Activated naive CD8-positive, alpha-beta T cell treated with anti-CD3 and anti-CD28 coated beads, Interleukin-2, amount 50 U/mL, for 16 hours (primary cell): ENCODE results near the gene RAP2B.
"Not testable (repeated sequence)": the region's sequence is repeated elsewhere in the genome, so short reads cannot be mapped to it uniquely, and the experiment has no call there.

Experiments
- DNase-seq: peaks from one replicate; pipeline ENCODE4 v3.0.0-alpha.2; 2020; ENCODE audit warnings: low read depth, low spot score

Gene RAP2B

GRCh38 chr3:153161714-153162512 is at the start of gene RAP2B:
Gene RAP2B, plus strand, starts transcription at chr3:153162226. Its CDS starts 468 bp downstream, at chr3:153162694.
- DNase-seq: peak; percentile 95

- DNase-seq: no peak
Measured at GRCh38 chr3:153113541-153113940, 48.5 kb upstream of the RAP2B start.

DNA sequence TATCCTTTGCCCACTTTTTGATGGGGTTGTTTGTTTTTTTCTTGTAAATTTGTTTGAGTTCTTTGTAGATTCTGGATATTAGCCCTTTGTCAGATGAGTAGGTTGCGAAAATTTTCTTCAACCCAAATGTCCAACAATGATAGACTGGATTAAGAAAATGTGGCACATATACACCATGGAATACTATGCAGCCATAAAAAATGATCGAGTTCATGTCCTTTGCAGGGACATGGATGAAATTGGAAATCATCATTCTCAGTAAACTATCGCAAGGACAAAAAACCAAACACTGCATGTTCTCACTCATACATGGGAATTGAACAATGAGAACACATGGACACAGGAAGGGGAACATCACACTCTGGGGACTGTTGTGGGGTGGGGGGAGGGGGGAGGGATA is 47.8 kb upstream of the RAP2B start:
- not testable (repeated sequence) for DNase-seq

DNA sequence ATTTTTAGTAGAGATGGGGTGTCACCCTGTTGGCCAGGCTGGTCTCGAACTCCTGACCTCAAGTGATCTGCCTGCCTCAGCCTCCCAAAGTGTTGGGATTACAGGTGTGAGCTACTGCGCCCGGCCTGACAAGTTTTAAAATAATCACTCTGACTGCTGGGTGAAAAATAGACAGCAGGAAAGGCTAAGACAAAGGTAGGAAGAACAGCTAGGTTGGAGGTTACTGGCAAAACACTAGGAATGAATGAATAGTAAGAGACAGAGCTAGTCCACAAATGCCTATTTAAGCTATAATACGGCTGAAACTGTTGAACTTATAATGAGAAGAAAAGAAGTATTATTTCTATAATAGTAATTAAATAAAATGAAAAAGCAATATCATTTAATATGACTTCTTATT is 46.7 kb upstream of the RAP2B start:
- DNase-seq: no peak

DNA sequence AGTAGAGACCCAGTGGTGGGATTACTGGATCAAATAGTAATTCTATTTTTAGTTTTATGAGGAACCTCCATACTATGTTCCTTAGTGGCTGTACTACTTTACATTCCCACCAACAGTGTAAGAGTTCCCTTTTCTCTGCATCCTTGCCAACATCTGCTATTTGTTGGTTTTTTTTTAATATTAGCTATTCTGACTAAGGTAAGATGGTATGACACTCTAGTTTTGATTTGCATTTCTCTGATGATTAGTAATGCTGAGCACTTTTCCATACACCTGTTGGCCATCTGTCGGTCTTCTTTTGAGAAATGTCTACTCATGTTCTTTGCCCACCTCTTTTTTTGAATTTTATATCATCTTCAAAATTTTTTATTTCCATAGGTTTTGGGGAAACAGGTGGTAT is 34.2 kb upstream of the RAP2B start:
- DNase-seq: no peak

DNA sequence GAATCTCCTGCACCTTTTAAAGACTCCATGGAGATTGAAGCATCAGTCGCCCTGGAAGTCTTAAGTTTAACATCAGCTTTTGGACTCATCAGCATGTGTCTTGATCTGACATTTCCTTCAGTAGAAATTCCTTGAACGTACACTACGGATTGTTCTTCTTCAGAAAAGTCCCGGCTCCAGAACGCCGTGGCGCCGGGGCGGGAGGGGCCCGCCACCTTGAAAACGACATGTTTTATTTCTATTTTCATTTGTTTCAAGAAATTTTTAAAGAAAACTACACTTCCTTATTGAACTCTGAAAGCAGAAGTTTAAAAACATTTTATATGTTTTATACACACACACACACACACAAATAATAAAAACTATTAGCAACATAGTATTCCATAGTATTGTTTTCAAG is 32.6 kb upstream of the RAP2B start:
- no peak for DNase-seq

- no peak for DNase-seq
Measured at GRCh38 chr3:153129866-153130265, 32.2 kb upstream of the RAP2B start.

- no peak for DNase-seq
Measured at GRCh38 chr3:153130312-153130977, 31.6 kb upstream of the RAP2B start.

DNA sequence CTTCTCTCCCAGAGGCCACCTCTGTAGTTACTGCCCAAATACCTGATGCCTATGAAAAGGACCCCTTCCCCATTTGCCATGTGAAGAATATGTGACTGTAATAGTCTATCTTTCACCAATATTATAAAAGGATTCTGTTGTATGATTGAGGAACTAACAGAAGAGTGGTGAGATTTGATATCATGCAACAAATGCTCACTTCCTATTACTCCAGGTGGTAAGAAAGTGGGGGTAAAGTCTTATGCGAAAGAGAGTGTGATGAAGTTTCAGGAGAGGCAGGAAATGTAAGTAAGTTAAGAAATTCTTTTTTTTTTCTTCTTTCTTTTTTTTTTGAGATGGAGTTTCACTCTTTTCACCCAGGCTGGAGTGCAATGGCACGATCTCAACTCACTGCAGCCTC is 24.4 kb upstream of the RAP2B start:
- DNase-seq: no peak

- DNase-seq: no peak
Measured at GRCh38 chr3:153138276-153139210, 23.5 kb upstream of the RAP2B start.

DNA sequence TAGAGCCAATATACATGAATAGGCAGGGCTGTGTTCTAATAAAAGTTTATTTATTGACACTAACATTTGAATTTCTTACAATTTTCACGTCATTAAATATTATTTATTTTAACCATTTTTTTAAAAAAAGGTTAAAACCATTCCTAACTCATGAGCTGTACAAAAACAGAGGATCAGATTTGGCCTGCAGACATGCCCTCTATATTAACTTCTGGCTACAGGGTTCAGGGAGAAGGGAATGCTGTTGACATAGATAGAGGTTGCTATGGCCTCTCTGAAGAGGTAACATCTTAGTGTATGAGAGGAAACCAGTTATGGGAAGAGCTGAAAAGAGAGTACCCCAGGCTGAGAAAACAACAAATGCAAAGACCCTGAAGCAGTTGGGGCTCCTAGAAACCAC is 19.1 kb upstream of the RAP2B start:
- DNase-seq: no peak

- DNase-seq: no peak
Measured at GRCh38 chr3:153144071-153144470, 18.0 kb upstream of the RAP2B start.

DNA sequence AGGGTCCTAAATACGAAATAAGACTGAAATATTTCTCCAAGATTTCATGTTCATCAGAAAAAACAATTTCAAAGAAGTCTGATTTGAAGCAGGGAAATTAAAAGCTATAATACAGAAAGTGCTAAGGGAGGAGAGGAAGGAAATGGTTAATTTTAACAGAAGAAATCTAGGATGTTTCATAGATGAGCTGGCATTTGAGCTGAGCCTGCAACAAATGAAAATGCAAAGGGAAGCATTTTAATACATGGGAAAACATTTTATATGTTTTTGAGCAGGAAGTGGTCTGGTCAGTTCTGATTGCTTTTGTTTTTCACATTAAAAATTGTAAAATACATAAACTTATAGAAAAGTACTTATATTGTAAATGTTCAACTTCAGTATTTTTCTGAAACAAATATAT is 17.2 kb upstream of the RAP2B start:
- DNase-seq: no peak

DNA sequence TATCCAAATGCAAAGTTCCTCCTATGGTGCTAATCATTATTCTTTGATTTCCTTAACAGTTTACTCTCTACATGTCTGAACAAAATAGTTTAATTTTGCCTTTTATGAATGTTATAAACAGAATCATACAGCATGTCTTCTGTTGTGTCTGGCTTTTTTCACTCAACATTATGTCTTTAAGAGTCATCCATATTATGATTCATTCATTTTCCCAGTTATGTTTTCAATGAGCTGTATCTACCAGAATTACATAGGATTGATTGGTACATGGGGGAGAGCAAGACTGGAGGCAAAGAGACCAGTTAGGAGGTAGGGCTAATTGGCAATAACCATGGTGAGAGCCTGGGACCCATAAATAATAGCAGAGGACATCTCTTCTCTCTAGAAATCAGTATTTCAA is 16.6 kb upstream of the RAP2B start:
- no peak for DNase-seq

DNA sequence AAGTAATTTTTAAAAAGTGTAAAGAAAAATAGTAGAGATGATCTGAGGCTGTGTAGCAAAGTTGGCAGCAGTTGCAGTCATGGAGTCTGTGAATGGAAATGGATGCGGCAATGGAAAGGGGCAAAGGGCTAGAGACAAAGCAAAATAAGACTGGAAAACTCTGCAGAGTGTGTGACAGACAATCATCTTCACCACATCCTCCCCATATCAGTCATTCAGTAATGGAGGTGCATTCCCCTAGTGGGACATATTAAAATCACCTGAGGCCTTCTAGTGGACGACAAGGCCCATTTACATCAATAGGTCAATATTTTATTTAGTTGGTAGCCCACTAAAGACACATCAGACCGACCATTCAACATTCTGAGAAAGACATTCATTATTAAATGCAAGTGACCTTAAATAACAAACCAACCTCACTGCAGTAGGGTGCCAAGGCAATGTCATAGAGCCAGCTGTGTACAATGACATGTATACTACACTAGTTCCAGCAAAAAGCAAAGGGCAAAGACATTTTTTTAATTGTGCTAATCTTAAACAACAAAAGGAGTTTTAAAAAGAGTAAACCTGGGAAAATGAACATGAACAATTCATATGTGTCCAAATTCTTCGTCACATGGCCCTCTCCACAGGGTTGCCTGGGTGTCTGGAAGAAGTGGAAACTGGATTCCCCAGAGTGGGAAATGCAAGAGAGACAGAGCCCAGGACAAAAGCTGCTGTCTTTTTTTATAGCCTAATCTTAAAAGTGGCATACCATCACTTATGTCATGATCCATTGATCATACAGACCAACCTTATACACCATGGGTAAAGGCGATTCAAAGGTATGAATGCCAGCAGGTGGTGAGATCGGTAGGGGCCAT is 15.6 kb upstream of the RAP2B start:
- DNase-seq: no peak

DNA sequence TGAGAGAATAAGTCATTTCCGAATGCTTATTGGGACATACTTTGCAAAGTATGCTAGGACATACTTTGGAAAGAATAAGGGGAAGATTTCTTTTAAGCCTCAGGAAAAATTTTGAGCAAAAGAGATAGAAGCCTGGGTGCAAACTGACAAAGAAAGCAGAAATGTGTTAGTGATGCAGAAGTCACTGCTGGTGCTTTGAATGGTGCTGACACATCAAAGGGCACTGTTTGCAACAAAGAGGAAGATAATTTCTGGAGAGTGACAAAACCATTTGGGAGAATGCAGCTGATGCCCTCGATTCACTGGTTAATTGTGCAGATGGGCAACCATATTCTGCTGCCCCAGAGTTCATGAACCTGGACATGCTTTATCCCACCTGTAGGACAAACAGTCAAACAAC is 11.0 kb upstream of the RAP2B start:
- DNase-seq: no peak

DNA sequence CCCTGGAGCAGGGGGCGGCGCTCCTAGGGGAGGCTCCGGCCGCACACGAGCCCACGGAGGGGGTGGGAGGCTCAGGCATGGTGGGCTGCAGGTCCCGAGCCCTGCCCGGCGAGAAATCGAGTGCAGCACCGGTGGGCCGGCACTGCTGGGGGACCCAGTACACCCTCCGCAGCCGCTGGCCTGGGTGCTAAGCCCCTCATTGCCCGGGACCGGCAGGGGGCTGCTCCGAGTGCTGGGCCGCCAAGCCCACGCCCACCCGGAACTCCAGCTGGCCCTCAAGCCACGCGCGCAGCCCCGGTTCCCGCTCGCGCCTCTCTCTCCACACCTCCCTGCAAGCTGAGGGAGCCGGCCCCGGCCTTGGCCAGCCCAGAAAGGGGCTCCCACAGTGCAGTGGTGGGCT is 6.2 kb upstream of the RAP2B start:
- not testable (repeated sequence) for DNase-seq

DNA sequence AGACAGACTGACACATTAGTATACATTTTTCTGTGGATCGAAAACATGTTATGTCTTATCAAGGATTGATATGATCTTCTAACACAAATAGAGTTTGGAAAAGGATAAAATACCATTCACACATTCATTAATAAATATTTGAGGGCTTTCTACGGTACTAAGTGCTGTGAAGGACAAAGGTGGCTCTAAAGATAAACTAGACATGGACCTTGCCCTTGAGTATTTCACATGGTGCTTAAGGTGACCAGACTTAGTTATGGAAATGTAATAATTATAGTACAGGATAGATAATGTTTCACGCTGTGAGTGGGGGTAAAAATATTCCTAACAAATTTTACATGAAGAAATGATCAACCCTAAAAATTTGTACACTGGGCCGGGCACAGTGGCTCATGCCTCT is 3.8 kb upstream of the RAP2B start:
- no peak for DNase-seq

GRCh38 chr3:153158961-153159735 is 2.9 kb upstream of the RAP2B start:
- DNase-seq: no peak

DNA sequence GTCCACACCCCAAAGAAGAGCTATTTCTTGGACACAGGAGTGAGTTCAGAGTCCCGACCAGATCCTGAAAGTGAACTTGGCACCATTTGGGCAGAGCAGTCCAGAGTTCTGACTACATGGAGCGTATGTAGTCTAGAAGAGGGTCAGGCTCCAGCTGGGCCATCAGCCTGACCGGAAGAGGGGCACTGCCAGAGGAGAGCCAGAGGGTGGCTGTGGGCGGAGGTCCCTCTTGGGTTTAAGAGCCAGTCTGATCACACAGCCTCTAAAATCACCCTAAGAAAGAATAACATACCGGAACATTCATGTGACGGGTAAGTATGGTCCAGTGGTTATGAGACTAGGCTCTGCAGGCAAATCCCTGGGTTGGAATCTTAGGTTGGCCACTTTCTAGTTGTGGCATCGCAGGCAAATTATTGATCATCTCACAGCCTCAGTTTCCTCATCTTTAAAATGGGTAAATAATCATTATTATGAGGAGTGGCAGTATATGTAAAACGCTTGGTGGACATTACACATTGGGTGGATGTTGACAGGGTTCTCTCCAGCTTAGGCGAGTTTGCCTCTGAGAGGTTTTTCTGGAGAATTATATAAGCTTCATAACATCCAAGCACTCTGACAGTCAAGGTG is 2.1 kb upstream of the RAP2B start:
- no peak for DNase-seq
